A549 treated with DMSO at 1 μM for 4 hours (cell line): Measurements from ENCODE around the gene ADAMTS20. TPM values are rescaled to one million over a fixed set of nuclear protein-coding genes. Genes with fewer than 3 reads are reported as not detected.

Source experiments
- total RNA-seq: library from RNA; stranded (reverse); fragments of 200-300 nt; extraction: Qiagen RNA extraction; gene quantifications from 5 replicates; pipeline ENCODE4 v1.2.3, GENCODE V29; 2022; ENCODE audit warnings: low read depth

ADAMTS20 gene
- not detected in 5 replicates for total RNA-seq

GRCh38 chr12:43551971-43552559 lies at the start of gene ADAMTS20:
Gene ADAMTS20 (minus strand): TSS chr12:43552203. CDS start chr12:43551921, 282 bp downstream.

Other genes with a start within 250 kb of the ADAMTS20 start
- gene PUS7L, start 206.6 kb upstream of the ADAMTS20 start, total RNA-seq = 3.4 to 6.0 TPM (median 4.5 TPM) in 5 replicates
- gene IRAK4, start 206.7 kb upstream of the ADAMTS20 start, total RNA-seq = 4.3 to 5.4 TPM (median 5.0 TPM) in 5 replicates